ENCODE data around the gene SLC22A31. TPM values are rescaled to one million over a fixed set of nuclear protein-coding genes. Genes with fewer than 3 reads are reported as not detected.

The SLC22A31 gene
- total RNA-seq, 4 donors from 2014 or later: 0.54 TPM; not detected in 3

- intact Hi-C loops (cut with DNase I): loop anchor here (10.0 kb wide), 1 partner anchor 231 kb away; no protein-coding TSS in a partner anchor
- 64 to 71% methylated on average over 7 to 10 of the region's 20 CpGs for WGBS, 2 donors
- H3K4me1 ChIP-seq: peaks cover 9 to 14% of the 10 kb centered on the region in 2 donors
Measured at GRCh38 chr16:89175280-89176146, 24.8 kb downstream of the SLC22A31 start.

GRCh38 chr16:89174877-89175276, 25.5 kb downstream of the SLC22A31 start:
- no peak overlapping the region for H3K4me3 ChIP-seq (replicated peaks in 1 of 3)
- no peaks in the 10 kb centered on the region for H3K9me3 ChIP-seq
- H3K27me3 ChIP-seq: no peaks in the 10 kb centered on the region
- DNase-seq: no peak
- H3K36me3 ChIP-seq: no peaks in the 10 kb centered on the region
- no peak overlapping the region for H3K27ac ChIP-seq
- 42 to 87% methylated on average over 6 to 12 of the region's 14 CpGs for WGBS, 2 donors
- TF ChIP-seq POLR2A (IDR thresholded peaks at IDR 0.05) (no peak), CTCF (IDR thresholded peaks at IDR 0.05) (no peak)
- H3K4me1 ChIP-seq: peaks cover 11 to 16% of the 10 kb centered on the region in 2 donors
- intact Hi-C loops (cut with DNase I): loop anchor here (10.0 kb wide), 1 partner anchor 230 kb away; no protein-coding TSS in a partner anchor

More at GRCh38 chr16:89175280-89176146, 24.8 kb downstream of the SLC22A31 start:
- Histone ChIP-seq H3K27ac (no peak overlapping the region), H3K27me3 (no peaks in the 10 kb centered on the region), H3K36me3 (no peaks in the 10 kb centered on the region), H3K4me3 (replicated peaks in 1 of 3) (no peak overlapping the region), H3K9me3 (no peaks in the 10 kb centered on the region)
- TF ChIP-seq POLR2A (IDR thresholded peaks at IDR 0.05) (no peak), CTCF (IDR thresholded peaks at IDR 0.05) (no peak)
- DNase-seq: no peak

- intact Hi-C loops (cut with DNase I): loop anchor here (10.0 kb wide), 1 partner anchor 229 kb away; no protein-coding TSS in a partner anchor
- 76 to 77% methylated on average over 19 to 21 of the region's 23 CpGs for WGBS, 2 donors
- no peaks in the 10 kb centered on the region for H3K9me3 ChIP-seq
- TF ChIP-seq POLR2A (IDR thresholded peaks at IDR 0.05): no peak
- TF ChIP-seq CTCF (IDR thresholded peaks at IDR 0.05): no peak
- peaks cover 11 to 16% of the 10 kb centered on the region in 2 donors for H3K4me1 ChIP-seq
- no peak overlapping the region for H3K4me3 ChIP-seq (replicated peaks in 1 of 3)
- no peak for DNase-seq
- H3K27ac ChIP-seq: no peak overlapping the region
- no peaks in the 10 kb centered on the region for H3K27me3 ChIP-seq
- no peaks in the 10 kb centered on the region for H3K36me3 ChIP-seq
Measured at GRCh38 chr16:89174055-89174827, 26.1 kb downstream of the SLC22A31 start.

- intact Hi-C loops (cut with DNase I): loop anchor here (10.0 kb wide), 1 partner anchor 229 kb away; no protein-coding TSS in a partner anchor
- DNase-seq: no peak
- Histone ChIP-seq H3K4me3 (replicated peaks in 1 of 3) (no peak overlapping the region), H3K4me1 (peaks cover 11 to 16% of the 10 kb centered on the region in 2 donors), H3K9me3 (no peaks in the 10 kb centered on the region), H3K27ac (no peak overlapping the region), H3K27me3 (no peaks in the 10 kb centered on the region), H3K36me3 (no peaks in the 10 kb centered on the region)
- no peak for TF ChIP-seq POLR2A (IDR thresholded peaks at IDR 0.05)
- TF ChIP-seq CTCF (IDR thresholded peaks at IDR 0.05): no peak
- 76 to 83% methylated on average over 3 to 7 of the region's 11 CpGs for WGBS, 2 donors
Measured at GRCh38 chr16:89173174-89173921, 27.0 kb downstream of the SLC22A31 start.

All from thyroid gland (tissue), 4 donors.